PC-9 (cell line): ENCODE results near the gene TRIO. TPM values are rescaled to one million over a fixed set of nuclear protein-coding genes. Genes with fewer than 3 reads are reported as not detected.

ENCODE experiments used
- BruUV-seq: library from RNA; stranded (reverse); fragments of 400-500 nt; replicated peaks from 2 replicates; lab custom pipeline; 2021; lab: Mats Ljungman, UMichigan
- CTCF ChIA-PET: fragments of 300-600 bp; sonication (Branson Sonifier 250); formaldehyde crosslinking; loops from one replicate; lab custom pipeline; 2022; ENCODE audit warnings: antibody characterized with exemption; lab: Charles Lee
- POLR2A ChIA-PET: fragments of 300-600 bp; sonication (Branson Sonifier 250); formaldehyde crosslinking; loops from one replicate; lab custom pipeline; 2022; ENCODE audit warnings: antibody characterized with exemption; ENCODE audit not compliant: unreplicated experiment; lab: Charles Lee
- DNase-seq, 2 experiments: peaks; one replicate each; pipeline versions ENCODE4 v3.0.0 to v3.0.0-alpha.2; 2015 to 2022; ENCODE audit warnings: mixed read lengths in 1 of 2
- H2AFZ ChIP-seq: fragments of 200-600 bp; sonication (generic); 2 replicates; pipeline ENCODE4 v1.8.1; 2017; ENCODE audit warnings: antibody characterized with exemption
- H3F3A ChIP-seq: fragments of 200-600 bp; sonication (generic); 2 replicates; pipeline ENCODE4 v1.8.1; 2017; ENCODE audit warnings: antibody characterized with exemption, mild to moderate bottlenecking, low read depth; ENCODE audit not compliant: insufficient read depth
- H3K27ac ChIP-seq: fragments of 200-600 bp; sonication (generic); 2 replicates; pipeline ENCODE4 v1.6.1; 2016; ENCODE audit warnings: mixed run types
- H3K27me3 ChIP-seq: fragments of 200-600 bp; sonication (generic); 2 replicates; pipeline ENCODE4 v1.6.1; 2016; ENCODE audit warnings: low read depth, mixed run types; ENCODE audit not compliant: insufficient read depth
- H3K36me3 ChIP-seq: fragments of 200-600 bp; sonication (generic); 2 replicates; pipeline ENCODE4 v1.6.1; 2016; ENCODE audit warnings: low read depth, mixed run types
- H3K4me1 ChIP-seq: fragments of 200-600 bp; sonication (generic); replicated peaks from 2 replicates; pipeline ENCODE4 v1.6.1; 2016; ENCODE audit warnings: mixed run types; ENCODE audit not compliant: insufficient read depth
- H3K4me2 ChIP-seq: fragments of 200-600 bp; sonication (generic); 2 replicates; pipeline ENCODE4 v1.6.1; 2017; ENCODE audit warnings: mixed run types
- H3K4me3 ChIP-seq: fragments of 200-600 bp; sonication (generic); 2 replicates; pipeline ENCODE4 v1.6.1; 2016; ENCODE audit warnings: mixed run types
- H3K79me2 ChIP-seq: fragments of 200-600 bp; sonication (generic); 2 replicates; pipeline ENCODE4 v1.6.1; 2017; ENCODE audit warnings: low read depth, mixed run types
- H3K9me2 ChIP-seq: fragments of 200-600 bp; sonication (generic); 2 replicates; pipeline ENCODE4 v1.8.1; 2017; ENCODE audit warnings: mild to moderate bottlenecking; ENCODE audit not compliant: insufficient read depth
- H3K9me3 ChIP-seq: fragments of 200-600 bp; sonication (generic); 2 replicates; pipeline ENCODE4 v1.8.1; 2016; ENCODE audit warnings: low read depth; ENCODE audit not compliant: insufficient read depth
- H4K20me1 ChIP-seq: fragments of 200-600 bp; sonication (generic); 2 replicates; pipeline ENCODE4 v1.8.1; 2017; ENCODE audit not compliant: insufficient read depth
- EZH2 ChIP-seq: fragments of 200-600 bp; sonication (generic); IDR thresholded peaks from 2 replicates; pipeline ENCODE4 v1.8.0; 2017; ENCODE audit warnings: antibody characterized with exemption, low read depth
- intact Hi-C: fragments of 100-400 bp; cut with micrococcal nuclease; formaldehyde crosslinking; loops from one replicate; pipeline ENCODE4 v1.10.0; 2022; ENCODE audit not compliant: unreplicated experiment
- total RNA-seq: library from RNA; stranded (reverse); gene quantifications from 2 replicates; pipeline ENCODE4 v1.2.3, GENCODE V29; 2021
- TF ChIP-seq, protein P1 (sequence below): fragments of 200-600 bp; sonication (generic); conservative IDR thresholded peaks from 2 replicates; pipeline ENCODE4 v1.6.1; 2017; ENCODE audit warnings: mixed run types, antibody characterized with exemption, mild to moderate bottlenecking, moderate library complexity

The TRIO gene
- total RNA-seq, 1 experiment from 2014 or later: 596 TPM

DNA sequence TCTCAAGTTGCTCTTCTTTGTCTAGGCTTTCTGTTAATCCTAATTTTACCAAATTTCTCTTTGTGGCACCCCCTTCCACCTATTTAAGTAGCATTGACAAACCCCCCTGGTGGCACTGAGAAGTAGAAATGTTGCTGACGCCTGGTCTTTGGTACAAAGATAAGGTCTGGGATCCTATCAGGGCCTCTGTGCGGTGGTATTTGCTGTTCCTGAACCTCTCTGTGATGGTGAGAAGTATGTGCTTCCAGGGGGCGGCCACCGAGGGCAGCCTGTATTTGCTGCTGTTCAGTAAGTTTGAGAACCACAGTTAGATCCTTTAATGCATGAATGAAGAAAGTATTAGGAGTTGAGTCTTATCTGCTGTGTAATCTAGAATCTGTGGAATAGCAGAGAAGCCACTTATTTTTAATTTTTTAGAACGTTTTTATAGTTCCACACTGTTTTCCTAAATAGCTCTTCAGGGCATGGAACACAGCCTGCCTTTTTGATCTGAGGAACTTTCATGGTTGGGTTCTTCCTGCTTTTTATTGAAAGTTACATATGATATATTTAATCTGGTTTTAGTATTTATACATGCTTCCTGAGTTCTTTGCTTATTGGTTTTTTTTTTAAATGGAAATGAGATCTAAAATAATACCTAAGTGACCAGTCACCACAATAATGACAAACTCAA is 124.2 kb downstream of the TRIO start:
- Histone ChIP-seq H3K9me2 (no peaks in the 10 kb centered on the region), H2AFZ (no peak overlapping the region), H3K4me2 (peak overlapping the region; percentile 66), H3K27me3 (no peaks in the 10 kb centered on the region), H3K9me3 (no peaks in the 10 kb centered on the region), H3K4me1 (peaks cover 76% of the 10 kb centered on the region), H3K79me2 (peaks cover 91% of the 10 kb centered on the region), H3K27ac (peak overlapping the region; percentile 88), H3K36me3 (peaks cover 10% of the 10 kb centered on the region), H3K4me3 (no peak overlapping the region), H3F3A (peaks cover 58% of the 10 kb centered on the region), H4K20me1 (peaks cover 5% of the 10 kb centered on the region; the same call in 1 of the 2 replicates)
- TF ChIP-seq, protein P1, sequence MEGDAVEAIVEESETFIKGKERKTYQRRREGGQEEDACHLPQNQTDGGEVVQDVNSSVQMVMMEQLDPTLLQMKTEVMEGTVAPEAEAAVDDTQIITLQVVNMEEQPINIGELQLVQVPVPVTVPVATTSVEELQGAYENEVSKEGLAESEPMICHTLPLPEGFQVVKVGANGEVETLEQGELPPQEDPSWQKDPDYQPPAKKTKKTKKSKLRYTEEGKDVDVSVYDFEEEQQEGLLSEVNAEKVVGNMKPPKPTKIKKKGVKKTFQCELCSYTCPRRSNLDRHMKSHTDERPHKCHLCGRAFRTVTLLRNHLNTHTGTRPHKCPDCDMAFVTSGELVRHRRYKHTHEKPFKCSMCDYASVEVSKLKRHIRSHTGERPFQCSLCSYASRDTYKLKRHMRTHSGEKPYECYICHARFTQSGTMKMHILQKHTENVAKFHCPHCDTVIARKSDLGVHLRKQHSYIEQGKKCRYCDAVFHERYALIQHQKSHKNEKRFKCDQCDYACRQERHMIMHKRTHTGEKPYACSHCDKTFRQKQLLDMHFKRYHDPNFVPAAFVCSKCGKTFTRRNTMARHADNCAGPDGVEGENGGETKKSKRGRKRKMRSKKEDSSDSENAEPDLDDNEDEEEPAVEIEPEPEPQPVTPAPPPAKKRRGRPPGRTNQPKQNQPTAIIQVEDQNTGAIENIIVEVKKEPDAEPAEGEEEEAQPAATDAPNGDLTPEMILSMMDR: no peak
- TF ChIP-seq EZH2: no peak
- intact Hi-C loops: no loop called here
- ChIA-PET CTCF (no interaction called here), POLR2A (interaction anchor here (0.5 to 1.4 kb wide), 6 partner anchors 42 to 242 kb away, joined by 5 to 16 read pairs (median 6); no protein-coding TSS in a partner anchor)
- peak; percentile 44 to 58 for DNase-seq
- no TSS peak for BruUV-seq

DNA sequence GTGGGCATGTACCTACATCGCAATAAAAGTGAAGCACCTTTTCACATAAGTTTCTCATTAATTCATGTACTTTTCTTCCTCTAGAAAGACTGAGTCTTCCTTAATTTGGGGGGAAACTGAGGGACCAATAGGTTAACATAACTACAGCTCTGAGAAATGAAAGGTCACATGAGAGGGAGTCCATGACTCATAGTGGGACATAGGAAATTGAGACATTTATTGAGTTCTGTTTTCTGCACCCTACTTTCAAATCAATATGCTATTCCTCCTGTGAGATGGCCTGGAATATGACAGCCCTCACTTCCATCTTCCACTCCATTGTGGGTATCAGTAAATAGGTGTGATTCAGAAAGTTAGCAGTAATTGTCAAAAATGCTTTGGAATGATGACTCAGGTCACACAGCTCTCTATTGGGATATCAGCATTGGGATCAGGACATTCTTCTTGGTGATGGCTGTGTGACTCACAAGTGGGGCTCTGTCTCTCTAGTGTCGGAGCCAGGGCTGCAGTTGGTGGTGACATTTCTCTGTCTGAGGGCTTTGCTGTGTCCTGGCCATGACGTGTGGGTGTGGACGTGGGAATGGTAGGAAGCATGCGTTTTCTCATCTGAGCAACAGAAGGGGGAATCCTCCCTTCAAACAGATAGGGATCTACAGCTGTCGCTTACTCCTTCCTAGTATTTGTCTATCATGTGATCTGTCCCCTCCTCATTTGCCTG is 125.0 kb downstream of the TRIO start:
- peak overlapping the region; percentile 88 for H3K27ac ChIP-seq
- intact Hi-C loops: loop anchor here (1.0 kb wide), 7 partner anchors 34 to 257 kb away; no protein-coding TSS in a partner anchor

More for the DNA sequence above, 125.0 kb downstream of the TRIO start:
- POLR2A ChIA-PET: interaction anchor here (0.6 to 1.7 kb wide), 19 partner anchors 29 to 753 kb away, joined by 3 to 17 read pairs (median 5); no protein-coding TSS in a partner anchor
- peak; percentile 98 to 99 for DNase-seq
- Histone ChIP-seq H3K9me2 (no peaks in the 10 kb centered on the region), H2AFZ (no peak overlapping the region), H4K20me1 (peaks cover 5% of the 10 kb centered on the region; the same call in 1 of the 2 replicates), H3K4me3 (peak overlapping the region; percentile 4; the same call in 1 of the 2 replicates), H3F3A (peaks cover 58% of the 10 kb centered on the region), H3K4me1 (peaks cover 76% of the 10 kb centered on the region), H3K9me3 (no peaks in the 10 kb centered on the region), H3K4me2 (peak overlapping the region; percentile 66), H3K36me3 (peaks cover 17% of the 10 kb centered on the region), H3K27me3 (no peaks in the 10 kb centered on the region), H3K79me2 (peaks cover 89% of the 10 kb centered on the region)
- CTCF ChIA-PET: interaction anchor here (0.5 to 1.2 kb wide), 3 partner anchors 89 to 158 kb away, joined by 3 to 4 read pairs (median 3); no protein-coding TSS in a partner anchor
- TSS peak; percentile 49 for BruUV-seq
- TF ChIP-seq, protein P1: no peak
